NCI-H226 (cell line): ENCODE measurements around the gene RGS7.
"Not testable (repeated sequence)": the region's sequence is repeated elsewhere in the genome, so short reads cannot be mapped to it uniquely, and the experiment has no call there.

Source experiments
- DNase-seq: peaks from one replicate; pipeline ENCODE4 v3.0.0-alpha.2; 2015

The RGS7 gene

DNA sequence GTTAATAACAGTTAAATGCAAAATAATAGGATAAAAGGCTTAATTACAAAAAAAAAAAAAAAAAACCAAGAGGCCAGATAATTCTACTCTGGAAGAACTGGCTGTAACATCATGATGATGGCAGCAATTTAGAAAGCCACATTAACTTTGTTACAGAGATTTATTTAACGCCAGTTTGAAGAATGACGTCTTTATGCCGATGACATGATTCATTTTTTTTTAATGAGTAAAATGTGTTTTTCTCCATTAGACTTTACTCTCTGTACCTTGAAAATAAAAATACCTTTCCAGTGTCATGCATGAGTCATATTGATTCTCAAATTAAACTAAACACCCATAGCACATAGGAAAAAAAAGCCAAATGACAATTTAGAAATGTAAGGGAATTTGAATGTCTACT lies 226.1 kb downstream of the RGS7 start:
- DNase-seq: no peak

DNA sequence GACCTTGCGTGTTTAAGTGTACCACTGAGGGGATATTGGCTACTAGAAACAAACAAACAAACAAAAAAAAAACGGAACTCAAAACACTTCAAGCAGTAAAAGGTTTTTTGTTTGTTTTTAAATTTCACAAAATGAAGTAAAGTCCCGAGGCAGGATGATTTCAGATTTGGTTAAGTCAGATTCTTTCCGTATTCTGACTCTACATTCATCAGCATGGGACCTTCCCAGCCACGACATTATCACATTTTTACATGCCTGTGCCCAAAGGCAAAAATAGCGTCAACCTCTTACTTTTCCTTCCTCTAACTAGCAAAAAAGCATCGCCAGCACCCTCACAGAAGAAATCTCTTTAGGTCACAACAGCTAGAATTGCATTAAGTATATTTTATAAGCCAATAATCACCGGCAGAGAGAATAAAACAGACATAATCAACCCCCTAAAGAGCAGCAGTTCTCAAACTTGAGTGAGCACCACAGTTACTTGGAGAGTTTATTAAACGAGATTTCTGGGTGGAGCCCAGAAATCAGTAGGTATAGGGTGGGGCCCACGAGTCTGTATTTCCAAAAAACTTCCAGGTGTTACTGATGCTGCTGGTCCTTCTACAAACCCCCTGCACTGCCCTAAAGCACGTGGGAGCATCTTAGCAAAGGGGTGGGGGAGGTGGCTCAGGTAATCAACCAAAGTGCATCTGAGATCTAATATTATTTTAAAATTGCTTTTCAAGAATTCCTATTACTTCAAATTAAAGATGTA lies 227.6 kb downstream of the RGS7 start:
- no peak for DNase-seq

DNA sequence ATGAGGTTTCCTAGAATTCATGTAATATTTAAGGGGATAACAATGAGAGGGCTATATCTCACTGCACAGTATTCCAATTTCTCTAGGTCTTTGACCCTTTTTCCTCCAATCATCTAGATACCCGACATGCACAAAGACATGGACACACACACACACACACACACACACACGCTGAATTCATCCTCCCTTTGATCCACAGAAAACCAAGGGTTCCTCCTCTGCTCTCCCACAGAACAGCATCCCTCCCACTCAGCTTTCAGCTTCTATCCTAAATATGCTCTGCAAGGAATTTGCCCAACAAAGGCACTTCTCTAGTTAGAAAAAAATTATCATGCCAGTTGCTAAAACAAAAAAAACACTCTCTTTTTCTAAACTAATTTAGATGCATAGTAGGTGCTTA lies 231.7 kb downstream of the RGS7 start:
- DNase-seq: no peak

DNA sequence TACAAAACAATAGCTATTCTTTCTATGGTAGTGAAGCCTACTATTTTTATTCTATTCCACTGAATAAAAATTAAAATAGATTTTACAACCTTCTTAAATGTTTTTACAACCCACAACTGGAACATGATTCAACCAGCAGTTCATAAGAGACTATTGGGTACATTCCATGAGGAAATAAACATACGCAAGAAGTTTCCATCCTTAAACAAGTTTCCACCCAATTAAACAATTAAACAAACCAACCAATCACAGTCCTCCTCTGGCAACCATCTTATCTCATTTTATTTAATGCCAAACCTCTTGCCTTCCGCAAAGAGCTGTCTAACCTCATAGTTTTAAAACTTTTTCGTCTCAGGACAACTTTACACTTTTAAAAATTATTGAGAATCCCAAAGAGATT lies 239.0 kb downstream of the RGS7 start:
- no peak for DNase-seq

DNA sequence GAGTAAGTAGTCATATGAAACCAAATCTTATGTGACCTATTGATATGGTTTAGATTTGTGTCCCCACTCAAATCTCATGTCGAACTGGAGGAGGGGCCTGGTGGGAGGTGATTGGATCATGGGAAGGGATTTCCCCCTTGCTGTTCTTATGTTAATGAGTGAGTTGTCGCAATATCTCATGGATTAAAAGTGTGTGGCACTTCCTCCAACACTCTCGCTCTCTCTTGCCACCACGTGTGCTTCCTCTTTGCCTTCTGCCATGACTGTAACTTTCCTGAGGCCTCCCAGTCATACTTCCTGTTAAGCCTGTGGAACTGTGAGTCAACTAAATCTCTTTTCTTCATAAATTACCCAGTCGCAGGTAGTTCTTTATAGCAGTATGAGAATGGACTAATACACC lies 241.2 kb downstream of the RGS7 start:
- no peak for DNase-seq

DNA sequence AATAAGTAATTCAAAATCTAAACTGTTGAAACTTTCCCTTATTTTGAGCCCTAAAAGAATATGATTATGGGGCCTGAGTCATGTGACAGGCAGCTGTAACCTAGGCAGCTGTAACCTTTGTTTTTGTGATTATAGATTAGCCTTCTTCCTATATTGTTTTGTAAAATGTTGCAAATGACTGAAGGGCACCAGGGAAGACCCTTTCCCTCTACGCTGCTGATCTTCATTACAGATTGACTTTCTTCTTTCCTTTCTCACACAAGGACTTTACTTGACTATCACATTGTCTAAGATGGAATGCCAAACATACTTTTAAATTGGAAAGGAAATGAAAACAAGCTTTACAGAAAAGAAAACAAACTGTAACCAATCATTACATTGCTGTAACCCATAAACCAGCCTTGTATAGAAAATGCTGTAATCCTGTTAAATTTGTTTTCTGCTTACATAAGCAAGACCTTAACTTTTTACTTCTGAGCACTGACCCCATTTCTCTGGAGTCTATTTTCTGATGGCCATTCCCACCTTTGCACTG lies 242.2 kb downstream of the RGS7 start:
- no peak for DNase-seq

DNA sequence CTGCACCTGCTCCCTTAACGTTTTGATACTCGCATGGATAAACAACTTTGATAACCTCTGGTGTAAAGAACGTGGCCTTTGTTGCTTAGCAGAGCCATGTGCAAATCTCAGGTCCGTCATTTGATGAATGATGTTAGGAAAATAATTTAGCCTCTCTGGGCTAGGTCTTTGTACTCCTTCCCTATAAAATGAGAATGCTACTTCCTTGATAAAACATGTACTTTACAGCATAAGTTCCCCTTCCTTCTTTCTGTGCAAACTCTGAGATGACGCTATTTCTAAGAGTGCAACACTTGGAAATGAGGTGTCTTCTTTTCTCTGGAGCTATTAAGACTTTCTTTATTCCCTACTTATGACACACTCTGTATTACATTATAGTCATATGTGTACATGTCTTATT lies 243.4 kb downstream of the RGS7 start:
- no peak for DNase-seq

DNA sequence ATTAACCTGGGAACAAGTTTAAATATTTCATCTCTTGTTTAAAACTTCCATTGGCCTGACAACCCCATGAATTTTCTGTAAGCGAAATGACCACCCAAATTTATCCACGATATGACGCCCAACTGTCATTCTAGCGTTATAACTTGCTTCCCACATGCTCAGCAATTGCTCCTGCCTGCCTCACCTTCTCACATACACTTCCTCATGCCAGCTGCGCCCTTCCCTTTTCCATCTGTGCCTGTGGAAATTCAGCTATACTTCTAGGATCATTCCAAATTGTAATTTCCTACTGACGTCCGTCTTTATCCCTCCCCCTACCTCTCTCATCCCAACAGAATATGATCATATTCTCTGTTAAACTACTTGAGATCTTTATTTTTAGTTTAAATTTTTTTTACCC lies 248.0 kb downstream of the RGS7 start:
- no peak for DNase-seq

DNA sequence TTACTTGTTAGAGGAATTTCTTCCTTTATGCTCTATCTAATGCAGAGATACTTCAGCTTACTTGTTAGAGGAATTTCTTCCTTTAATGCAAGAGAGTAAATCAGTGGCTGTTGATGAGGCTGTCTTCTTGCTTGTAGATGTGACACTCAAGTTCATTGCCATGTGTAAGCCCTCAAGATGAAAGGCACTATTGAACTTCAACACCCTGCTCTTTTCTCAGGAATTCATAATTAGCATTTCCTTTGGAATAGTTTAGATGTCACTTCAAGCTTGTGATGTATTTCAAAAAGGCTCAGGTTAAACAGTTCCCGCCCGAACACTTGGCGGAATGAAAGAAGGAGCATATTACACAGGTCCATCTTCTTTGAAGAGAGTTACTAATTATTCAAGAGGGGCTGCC lies 251.9 kb downstream of the RGS7 start:
- DNase-seq: no peak

DNA sequence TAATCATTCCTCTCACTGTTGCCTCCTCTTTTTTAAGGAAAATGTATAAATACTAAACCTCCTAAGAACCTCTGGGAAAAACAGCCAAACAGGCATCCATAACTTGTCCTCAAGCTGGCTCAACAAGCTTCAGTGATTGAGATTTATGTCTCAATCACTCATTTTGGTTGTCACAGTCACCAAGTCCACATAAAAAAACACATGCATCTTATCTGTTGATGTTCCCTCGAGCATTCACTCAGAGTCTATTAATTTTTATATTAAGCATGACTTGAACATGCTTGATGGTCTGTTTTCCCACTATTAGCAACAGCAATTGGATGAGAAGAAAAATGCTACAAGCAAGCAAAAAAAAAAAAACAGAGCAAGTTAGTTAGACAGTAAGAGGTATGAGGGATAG lies 254.3 kb downstream of the RGS7 start:
- no peak for DNase-seq

DNA sequence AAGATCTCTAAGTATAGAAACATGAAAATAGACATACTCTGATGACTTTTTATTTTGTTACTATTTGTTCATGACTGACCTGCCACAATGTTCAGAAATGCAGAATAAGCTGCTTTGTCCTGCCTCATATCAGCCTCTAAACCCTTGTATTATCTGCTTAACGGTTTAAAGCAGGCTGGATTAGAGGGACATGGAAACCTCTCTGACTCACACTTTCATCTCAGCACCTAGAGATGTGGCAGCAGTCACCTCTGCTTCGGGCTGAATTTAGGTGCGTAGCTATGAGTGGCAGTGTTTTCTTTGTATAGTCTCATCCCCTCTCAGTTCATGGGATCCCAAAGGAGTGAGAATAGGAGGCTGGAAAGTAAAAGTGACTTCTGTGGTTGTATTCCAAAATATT lies 255.4 kb downstream of the RGS7 start:
- DNase-seq: no peak

DNA sequence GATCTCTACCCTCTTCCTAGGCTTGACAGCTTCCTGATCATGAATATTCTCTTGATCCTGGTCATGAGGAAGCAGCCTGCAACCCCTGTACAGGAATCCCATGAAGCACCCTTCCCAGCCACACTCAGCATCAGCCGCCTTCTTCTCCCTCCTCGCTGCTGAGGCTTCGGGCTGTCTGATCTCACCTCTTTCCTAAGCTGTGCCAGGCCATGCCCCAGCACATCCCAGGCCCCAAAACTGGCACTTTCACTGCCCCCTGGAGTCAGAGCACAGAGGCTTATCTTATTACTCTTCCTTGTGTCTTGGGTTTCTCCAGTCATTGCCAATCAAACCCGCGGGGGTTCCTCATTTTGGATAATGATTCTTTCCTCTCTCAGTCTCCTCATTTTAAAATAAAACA lies 259.5 kb downstream of the RGS7 start:
- no peak for DNase-seq

DNA sequence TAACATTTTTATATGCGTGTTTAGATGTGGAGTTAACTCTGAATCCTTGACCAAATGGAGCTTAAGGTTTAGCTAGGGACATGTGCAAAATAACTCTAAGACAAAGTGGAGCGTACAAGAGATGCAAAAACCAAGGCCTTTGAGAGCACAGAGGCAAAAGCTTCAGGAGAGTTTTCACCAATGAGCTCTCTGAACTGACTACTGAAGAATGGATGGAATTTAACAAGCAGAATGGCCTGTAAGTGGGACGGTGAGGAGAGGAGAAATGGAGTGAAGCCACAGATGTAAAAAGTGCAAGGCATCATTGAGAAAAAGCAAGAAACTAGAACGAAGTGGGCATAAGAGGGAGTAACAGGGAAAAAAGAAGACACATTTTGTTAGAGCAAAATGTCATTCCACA lies 260.0 kb downstream of the RGS7 start:
- DNase-seq: no peak

DNA sequence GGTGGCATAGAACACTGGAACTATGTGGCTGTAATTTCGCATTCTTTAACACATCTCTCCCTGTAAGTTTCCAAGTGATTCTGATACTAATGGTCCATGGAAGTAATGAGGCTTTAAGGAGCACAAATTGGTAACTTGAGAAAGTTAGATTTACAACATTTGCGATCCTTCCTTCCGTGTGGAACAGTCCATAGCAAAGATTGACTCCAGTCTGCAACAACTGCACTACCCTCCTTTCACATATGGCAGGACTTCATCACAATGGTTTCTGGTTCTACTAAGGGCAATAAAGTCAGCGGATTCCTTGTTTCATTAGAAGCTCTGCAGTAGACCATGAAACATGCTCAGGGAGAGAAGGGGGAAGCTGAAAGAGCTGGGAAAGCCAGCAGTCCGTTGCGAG lies 261.2 kb downstream of the RGS7 start:
- DNase-seq: no peak

DNA sequence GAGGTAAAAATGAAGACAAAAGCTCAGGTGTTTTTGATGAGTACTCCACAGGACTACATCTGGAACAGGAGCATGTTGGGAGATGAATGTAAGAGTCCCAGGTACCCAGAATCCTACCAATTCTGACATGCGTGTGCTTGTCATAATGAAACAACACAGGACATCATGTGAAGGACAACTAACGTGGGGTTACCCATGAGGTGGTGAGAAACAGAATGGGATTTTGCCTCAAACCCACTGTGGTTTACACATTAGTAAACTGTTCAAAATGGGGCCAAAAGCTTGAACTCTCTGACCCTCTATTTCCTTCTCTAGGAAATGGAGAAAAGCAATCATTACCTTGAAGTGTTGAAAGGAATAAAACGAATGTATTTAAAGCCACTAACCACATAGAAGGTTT lies 266.2 kb downstream of the RGS7 start:
- no peak for DNase-seq

DNA sequence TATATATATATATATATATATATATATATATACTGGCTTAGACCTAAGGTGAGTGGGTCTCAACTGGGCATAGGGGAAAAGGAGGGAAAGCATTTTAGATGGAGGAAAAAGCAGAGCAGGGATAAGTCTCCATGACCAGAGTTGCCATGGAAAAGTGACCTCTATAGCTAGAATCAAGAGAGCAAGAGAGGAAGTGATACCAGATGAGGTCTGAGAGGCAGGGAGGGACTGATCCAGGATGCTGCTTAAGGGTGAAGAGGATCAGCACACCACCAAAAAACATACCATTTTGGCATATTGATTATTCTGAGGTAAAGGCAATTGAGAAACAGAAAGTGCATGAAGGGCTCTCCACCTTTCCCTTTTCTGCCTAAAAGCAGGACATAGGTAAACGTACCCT lies 267.9 kb downstream of the RGS7 start:
- not testable (repeated sequence) for DNase-seq

DNA sequence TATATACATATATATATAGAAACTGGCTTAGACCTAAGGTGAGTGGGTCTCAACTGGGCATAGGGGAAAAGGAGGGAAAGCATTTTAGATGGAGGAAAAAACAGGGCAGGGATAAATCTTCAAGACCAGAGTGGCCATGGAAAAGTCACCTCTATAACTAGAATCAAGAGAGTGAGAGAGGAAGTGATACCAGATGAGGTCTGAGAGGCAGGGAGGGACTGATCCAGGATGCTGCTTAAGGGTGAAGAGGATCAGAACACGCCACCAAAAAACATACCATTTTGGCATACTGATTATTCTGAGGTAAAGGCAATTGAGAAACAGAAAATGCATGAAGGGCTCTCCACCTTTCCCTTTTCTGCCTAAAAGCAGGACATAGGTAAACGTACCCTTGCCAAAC lies 268.9 kb downstream of the RGS7 start:
- DNase-seq: not testable (repeated sequence)

DNA sequence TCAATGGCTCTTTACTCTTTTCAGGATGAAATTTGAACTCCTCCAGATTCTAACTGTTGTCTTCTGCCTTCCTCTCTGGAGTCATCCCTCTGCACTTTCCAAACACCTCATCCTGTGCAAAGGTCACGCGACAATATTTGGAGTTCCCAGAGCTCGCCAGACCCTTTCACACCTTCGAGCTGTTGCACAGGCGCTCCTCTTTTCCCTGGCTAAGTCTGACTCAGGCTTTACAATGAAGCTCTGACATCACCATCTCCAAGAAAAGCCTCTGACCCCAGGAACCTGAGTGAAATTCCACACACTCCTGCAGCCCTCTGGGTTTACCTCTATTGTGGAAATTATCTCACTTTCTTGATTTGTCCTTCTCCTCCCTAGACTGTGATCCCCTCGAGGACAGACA lies 270.3 kb downstream of the RGS7 start:
- no peak for DNase-seq

DNA sequence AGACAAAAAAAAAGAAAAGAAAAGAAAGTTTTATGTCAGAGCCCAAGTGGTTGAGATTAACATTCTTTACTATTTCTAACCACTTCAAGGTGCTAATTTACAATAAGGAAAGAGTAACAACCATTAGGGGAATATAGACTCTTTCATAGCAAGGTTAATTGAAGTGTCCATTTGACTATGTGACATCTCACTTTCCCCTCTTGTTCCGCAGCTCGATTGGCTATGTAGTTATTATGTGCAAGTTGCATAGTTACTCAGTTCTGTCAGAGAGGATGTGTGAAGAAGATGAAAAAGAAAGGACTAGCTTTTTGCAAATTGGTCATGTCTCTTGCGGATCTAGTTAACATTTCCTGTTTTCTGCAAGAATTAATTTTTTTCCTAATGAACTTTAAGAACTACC lies 273.7 kb downstream of the RGS7 start:
- no peak for DNase-seq

DNA sequence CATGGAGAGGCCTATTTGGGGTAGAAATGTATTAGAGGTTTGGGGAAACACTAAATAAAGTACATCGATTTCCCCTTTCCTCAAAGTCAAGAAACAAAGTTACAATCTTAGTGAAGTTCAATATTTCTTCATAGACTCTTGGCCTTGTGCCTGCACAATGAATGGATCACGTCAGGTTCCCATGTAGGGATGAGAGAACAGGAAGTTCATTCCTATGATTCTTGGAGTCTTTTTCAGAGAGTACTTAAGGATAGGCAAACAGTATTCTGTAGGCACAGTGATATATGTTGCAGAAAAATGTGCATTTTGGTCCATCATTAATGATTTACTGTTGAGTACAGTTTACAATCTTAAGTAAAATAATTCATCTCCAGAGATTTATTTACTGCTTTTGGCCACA lies 275.5 kb downstream of the RGS7 start:
- no peak for DNase-seq

DNA sequence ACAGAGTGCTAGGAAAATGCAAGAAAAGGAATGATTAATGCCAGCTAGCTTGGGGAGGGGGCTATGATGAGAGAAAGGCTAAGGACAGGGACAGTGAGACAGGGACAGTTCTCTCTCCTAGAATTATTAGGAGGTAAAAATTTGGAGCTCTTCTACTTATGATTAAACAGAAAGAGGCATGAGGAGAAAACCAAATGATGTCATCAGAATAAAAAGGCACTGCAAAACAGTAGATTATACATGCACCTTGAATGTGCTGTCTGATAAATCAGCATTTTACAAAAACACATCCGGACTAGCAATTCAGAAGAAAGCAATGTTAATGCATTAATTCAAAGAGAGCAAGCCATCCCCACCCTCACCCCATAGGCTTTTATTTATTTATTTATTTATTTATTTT lies 277.5 kb downstream of the RGS7 start:
- no peak for DNase-seq

DNA sequence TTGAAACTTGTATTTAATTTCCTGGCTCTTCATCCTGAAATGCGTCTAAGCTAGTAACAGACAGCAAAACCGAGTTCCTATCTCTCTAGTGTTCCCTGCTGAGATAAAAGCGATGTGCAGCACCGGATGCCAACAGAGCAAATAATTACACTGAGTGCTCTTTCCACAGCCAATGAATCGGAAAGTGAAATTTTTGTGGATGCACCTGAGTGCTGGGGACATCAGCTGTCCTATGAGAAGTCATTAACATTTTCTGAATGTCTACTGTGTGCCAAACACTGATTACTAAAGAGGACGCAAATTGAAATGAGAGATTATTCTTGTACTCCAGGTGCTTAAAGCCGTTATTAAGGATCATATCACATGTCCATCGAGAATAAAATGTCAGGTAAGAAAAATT lies 278.0 kb downstream of the RGS7 start:
- DNase-seq: no peak

DNA sequence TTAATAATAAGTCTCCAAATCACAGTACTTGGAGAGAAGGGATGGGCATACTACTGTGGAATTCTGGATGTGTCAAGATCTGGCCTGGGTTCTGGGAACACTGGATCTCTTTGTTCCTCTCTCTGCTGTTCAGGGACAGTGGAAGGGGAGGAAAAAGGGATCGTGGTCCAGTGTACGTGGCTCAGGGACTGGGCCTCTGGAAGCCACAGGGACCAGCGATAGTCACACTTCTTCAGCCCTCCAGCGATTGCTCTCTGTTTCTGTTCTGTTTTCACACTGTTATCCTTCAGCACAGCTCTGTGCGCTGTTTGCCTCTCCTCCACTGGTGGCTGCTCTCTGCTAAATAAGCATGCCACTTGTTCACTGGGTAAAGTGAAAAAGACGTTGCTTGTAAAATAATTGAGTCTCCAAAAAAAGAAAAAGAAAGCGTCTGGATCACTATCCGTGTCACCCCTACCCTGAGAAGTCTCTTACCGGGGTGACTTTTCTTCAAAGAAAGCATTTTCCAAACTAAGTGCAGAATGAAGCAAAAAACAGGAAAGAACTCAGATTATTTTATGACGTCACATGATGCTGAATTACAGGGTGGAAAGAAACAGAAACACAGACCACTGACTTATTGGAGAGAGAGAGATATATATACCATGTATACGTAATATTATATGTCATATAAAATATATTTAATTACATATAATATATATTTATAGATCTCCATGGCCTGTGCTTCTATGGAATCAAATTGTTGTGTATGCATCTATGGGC lies 279.4 kb downstream of the RGS7 start:
- no peak for DNase-seq

DNA sequence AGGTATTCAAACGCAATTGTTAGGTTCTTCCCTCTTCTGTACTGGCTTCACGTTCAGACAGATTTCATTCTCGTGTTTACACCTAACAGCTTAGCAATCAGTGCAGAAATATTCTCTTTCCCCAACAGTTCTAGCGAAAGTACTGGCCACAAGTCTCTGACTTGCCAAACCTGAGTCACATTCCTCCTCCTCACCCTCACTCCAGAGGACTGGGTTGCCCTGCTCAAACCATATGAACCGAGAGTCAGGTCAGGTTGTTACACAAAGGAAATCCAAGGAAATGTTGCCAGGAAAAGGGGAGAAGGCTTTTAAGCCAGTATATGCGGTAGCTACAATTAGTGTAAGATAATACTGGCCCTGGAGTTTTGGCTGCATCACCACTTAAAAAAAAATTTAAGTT lies 282.5 kb downstream of the RGS7 start:
- DNase-seq: no peak

DNA sequence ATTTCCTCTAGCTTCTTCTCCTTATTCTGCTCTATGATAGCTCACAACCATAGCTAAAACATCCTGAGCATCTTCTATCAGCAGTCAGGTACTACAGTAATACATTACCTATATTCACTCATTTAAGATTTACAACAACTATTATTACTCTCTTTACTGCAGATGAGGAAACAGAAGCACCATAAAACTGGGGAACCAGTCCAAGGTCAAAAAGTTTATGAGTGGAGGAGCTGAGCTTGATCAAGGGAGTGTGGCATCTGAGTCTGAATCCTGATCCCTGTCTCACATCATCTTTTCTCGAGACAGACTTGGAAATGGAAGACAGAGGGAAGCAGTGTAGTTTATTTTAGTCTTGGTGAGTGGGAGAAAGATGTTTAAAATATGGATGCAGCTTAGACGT lies 288.6 kb downstream of the RGS7 start:
- DNase-seq: no peak
